ENCODE results near the gene RPS6KA5.

Gene RPS6KA5

GRCh38 chr14:90810806-90811205 lies 249.6 kb downstream of the RPS6KA5 start:
- H3K4me3 ChIP-seq, result no peak overlapping the region
- H3K36me3 ChIP-seq, result no peaks in the 10 kb centered on the region
- TF ChIP-seq CTCF (IDR thresholded peaks at IDR 0.05), result no peak
- no peak for DNase-seq
- H3K4me1 ChIP-seq, result peaks cover 0 to 23% (median 9%) of the 10 kb centered on the region in 4 donors
- H3K27me3 ChIP-seq, result no peaks in the 10 kb centered on the region
- H3K27ac ChIP-seq, result no peak overlapping the region
- H3K9me3 ChIP-seq, result no peaks in the 10 kb centered on the region
- intact Hi-C loops (cut with DNase I; ENCODE audit: low total_unique reads), result loop anchor here (10.0 kb wide), 2 partner anchors 416 to 486 kb away; partner anchors contain the start of gene CALM1

GRCh38 chr14:90809530-90810312 lies 250.7 kb downstream of the RPS6KA5 start:
- TF ChIP-seq CTCF (IDR thresholded peaks at IDR 0.05), result no peak
- Histone ChIP-seq H3K36me3 (no peaks in the 10 kb centered on the region), H3K4me3 (no peak overlapping the region), H3K4me1 (peaks cover 0 to 12% (median 1%) of the 10 kb centered on the region in 4 donors), H3K27me3 (no peaks in the 10 kb centered on the region), H3K27ac (no peak overlapping the region), H3K9me3 (no peaks in the 10 kb centered on the region)
- intact Hi-C loops (cut with DNase I; ENCODE audit: low total_unique reads), result loop anchor here (10.0 kb wide), 2 partner anchors 415 to 485 kb away; partner anchors contain the start of gene CALM1
- DNase-seq, result no peak

GRCh38 chr14:90808759-90809529 lies 251.5 kb downstream of the RPS6KA5 start:
- H3K4me3 ChIP-seq, result no peak overlapping the region
- H3K9me3 ChIP-seq, result no peaks in the 10 kb centered on the region
- peaks cover 0 to 10% (median 2%) of the 10 kb centered on the region in 4 donors for H3K4me1 ChIP-seq
- TF ChIP-seq CTCF (IDR thresholded peaks at IDR 0.05), result no peak
- no peaks in the 10 kb centered on the region for H3K27me3 ChIP-seq
- H3K27ac ChIP-seq, result no peak overlapping the region
- no peak for DNase-seq
- no peaks in the 10 kb centered on the region for H3K36me3 ChIP-seq
- intact Hi-C loops (cut with DNase I; ENCODE audit: low total_unique reads), result no loop called here

GRCh38 chr14:90807060-90807459 lies 253.4 kb downstream of the RPS6KA5 start:
- peaks cover 0 to 8% (median 2%) of the 10 kb centered on the region in 4 donors for H3K4me1 ChIP-seq
- H3K36me3 ChIP-seq, result no peaks in the 10 kb centered on the region
- intact Hi-C loops (cut with DNase I; ENCODE audit: low total_unique reads), result no loop called here
- no peaks in the 10 kb centered on the region for H3K9me3 ChIP-seq
- no peak overlapping the region for H3K27ac ChIP-seq
- H3K27me3 ChIP-seq, result no peaks in the 10 kb centered on the region
- DNase-seq, result no peak
- no peak overlapping the region for H3K4me3 ChIP-seq
- no peak for TF ChIP-seq CTCF (IDR thresholded peaks at IDR 0.05)

GRCh38 chr14:90805662-90806540 lies 254.5 kb downstream of the RPS6KA5 start:
- Histone ChIP-seq H3K36me3 (no peaks in the 10 kb centered on the region), H3K4me3 (no peak overlapping the region), H3K9me3 (no peaks in the 10 kb centered on the region), H3K27ac (no peak overlapping the region), H3K4me1 (peaks cover 0 to 8% (median 2%) of the 10 kb centered on the region in 4 donors), H3K27me3 (no peaks in the 10 kb centered on the region)
- intact Hi-C loops (cut with DNase I; ENCODE audit: low total_unique reads), result no loop called here
- DNase-seq, result no peak
- no peak for TF ChIP-seq CTCF (IDR thresholded peaks at IDR 0.05)

Measured in tibial artery (tissue), 4 donors.